Stimulated activated CD8-positive, alpha-beta memory T cell treated with anti-CD3 and anti-CD28 coated beads, Interleukin-2, amount 100 ng/mL, for 1 hour (primary cell): Measurements from ENCODE around the gene CLDN4.

ENCODE experiments used
- DNase-seq, 2 donors: peaks; one replicate each; pipeline ENCODE4 v3.0.0-alpha.2; 2020; ENCODE audit warnings: low read depth in 2 of 2

The CLDN4 gene

DNA sequence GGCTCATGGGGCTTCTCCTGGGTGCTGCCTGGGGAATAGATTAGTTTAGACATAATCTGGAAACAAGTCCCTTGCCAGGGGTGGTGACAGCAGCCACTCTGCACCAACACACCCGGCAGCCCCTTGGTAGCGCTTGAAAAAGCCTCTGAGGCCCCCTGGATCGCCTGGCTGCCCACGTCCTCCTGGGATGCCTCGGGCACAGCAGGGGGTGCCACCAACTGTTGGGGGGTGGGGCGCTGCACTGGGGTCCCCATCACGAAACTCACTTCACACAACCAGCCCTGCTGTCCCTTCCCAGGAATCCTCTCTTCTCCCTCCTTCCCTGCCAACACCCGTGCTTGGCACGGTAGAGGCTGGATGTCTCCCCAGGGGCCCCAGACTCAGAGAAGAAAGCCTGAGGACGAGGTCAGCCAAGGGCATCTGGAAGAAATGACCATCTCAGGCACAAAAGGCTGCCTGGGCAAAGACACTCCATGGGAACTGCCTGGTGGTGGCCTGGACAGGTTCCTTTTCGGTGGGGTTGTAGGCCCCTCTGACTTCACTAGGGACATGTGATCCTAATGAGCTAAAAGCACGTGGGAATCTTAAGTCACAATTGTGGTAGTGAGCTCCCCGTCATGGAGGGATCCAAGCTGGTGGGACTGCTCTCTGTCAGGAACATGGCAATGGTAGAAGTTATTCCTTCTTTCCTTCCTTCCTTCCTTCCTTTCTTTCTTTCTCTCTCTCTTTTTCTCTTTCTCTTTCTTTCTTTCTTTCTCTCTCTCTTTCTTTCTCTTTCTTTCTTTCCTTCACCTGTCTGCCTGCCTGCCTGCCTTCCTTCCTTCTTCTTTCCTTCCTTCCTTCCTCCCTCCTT is 41.5 kb downstream of the CLDN4 start:
- DNase-seq: no peak

GRCh38 chr7:73876361-73876760 is 45.6 kb downstream of the CLDN4 start:
- no peak for DNase-seq

GRCh38 chr7:73876973-73877372 is 46.2 kb downstream of the CLDN4 start:
- DNase-seq: no peak

- DNase-seq: no peak
Measured at GRCh38 chr7:73879977-73880681, 49.3 kb downstream of the CLDN4 start.

DNA sequence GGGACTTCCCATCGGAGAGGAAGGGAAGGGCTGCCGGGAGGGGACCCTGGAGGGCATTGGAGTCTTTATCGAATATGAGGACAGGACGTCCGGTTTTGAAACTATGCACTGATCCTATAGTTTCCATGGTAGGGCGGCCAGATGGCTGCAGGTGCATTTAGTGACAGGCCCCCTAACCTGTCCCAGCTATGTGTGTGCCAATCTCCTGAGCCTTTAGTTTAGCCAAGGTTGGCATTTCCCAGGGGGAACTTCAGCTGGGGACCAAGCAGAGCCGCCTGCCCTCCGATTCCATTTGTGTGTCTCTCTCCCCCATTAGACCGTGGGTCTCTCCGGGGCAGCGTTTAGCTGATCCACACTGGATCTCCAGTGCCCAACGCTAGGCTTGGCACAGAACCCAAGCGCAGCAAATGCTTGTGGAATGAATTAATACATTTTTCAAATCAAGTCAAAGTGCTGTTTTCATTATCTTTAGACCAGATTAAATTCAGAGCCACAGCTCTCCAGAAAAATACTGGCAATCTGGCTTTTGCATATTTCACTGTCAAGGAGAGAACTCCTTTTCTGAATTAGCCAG is 50.0 kb downstream of the CLDN4 start:
- DNase-seq: no peak

DNA sequence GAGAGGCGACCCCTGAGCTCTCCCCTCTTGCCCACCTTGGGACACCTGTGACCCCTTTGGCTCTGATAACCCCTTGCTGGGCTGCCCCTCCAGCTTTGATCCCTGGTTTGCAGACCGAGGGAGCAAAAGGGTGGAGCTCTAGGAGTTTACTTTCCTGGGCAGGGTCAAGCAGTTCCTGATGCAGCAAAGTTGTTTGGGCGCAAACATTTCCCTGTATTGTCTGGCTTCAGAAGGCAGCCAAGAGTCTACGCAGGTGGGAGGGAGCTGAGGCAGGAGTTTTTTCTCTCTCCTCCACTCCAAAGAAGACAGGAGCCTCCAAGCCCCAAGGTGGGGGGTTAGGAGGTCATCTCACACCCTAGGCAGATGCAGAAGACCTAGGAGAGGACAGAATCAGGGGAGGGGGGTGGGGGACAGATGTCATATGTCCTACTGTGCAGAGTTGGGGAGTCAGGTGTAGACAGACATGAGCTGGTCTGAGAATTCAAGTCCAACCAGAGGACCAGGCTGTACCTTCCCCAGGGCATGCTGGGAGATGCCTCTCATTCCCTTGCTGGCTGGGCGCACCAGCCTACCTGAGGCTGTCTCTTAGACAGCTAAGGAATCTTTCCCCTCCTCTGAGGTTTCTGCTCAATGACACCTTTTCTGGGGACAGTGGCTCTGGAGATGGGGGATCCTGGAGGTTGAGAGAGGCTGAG is 50.7 kb downstream of the CLDN4 start:
- no peak for DNase-seq

DNA sequence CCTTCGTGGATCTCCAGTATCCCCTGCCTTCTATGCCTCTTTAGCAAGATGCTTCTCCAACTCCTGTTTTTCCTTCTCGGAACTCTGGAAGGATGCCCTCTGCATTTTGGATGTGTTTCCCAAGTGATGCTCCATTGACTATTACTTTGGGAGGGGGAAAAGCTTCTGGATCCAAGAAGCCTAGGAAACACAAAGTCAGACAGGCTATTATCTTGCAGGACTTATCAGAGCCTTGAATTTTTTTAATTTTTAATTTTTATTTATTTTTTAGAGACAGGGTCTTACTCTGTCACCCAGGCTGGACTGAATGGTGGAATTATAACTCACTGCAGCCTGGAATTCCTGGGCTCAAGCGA is 51.2 kb downstream of the CLDN4 start:
- DNase-seq: no peak
